NCI-H1930 (cell line): ENCODE measurements around the gene SBK2.

Experiments used
- DNase-seq, 2 experiments: peaks; one replicate each; lab custom pipeline; 2025; lab: John Stamatoyannopoulos, UW

SBK2 gene

DNA sequence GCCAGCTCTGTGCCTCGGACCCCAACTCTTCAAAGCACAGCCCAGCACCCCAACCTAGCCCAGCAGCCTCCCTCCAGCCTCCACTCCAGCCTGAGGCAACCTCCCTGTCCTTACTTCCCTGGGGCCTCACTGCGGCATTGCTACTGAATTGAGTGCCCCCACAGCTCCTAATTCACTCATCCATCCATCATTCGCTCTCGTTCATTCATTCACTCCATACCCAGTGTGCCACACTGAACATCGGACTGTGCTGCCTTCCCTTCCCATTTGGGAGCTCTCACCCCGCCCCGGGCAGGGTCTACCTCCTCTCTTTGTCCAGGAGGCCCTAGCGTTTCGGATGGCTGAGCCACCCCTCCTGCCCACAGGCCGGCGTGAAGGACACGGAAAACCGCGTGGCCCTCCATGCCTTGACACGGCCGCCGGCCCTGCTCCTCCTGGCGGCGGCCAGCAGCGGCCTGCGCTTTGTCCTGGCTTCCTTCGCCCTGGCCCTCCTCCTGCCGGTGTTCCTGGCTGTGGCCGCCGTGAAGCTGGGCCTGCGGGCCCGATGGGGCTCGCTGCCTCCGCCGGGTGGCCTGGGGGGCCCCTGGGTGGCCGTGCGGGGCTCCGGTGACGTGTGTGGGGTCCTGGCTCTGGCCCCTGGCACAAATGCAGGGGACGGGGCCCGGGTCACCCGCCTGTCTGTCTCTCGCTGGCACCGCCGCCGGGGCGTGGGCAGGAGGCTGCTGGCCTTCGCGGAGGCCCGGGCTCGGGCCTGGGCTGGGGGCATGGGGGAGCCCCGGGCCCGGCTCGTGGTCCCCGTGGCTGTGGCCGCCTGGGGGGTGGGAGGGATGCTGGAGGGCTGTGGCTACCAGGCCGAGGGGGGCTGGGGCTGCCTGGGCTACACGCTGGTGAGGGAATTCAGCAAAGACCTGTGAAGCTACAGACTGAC, 50.6 kb downstream of the SBK2 start:
- no peak for DNase-seq

DNA sequence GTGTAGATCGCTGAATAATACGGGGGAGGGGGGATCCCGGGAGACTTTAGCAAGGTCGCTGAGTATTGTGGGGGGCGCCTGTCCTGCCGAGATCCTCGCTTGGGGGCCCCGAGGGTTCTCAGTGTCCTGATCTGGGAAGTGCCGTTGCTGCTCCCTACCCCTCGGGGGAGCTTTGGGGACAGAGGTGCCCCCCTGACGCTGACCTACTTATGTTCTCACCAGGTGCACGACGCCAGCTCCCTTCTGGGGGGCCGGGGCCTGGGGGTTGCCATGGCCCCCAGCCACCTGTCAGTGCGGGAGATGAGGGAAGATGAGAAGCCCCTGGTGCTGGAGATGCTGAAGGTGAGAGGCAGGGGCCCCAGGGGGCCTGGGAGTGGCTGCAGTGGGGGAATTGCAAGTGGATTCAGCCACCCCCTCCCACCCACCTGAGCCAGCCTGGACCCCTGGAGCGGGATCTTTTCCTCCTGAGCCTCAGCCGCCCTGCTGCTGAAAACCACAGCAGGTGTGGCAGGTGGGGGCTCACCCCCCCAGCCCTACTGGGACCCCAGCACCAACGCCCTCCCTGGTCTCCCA, 51.4 kb downstream of the SBK2 start:
- no peak for DNase-seq

DNA sequence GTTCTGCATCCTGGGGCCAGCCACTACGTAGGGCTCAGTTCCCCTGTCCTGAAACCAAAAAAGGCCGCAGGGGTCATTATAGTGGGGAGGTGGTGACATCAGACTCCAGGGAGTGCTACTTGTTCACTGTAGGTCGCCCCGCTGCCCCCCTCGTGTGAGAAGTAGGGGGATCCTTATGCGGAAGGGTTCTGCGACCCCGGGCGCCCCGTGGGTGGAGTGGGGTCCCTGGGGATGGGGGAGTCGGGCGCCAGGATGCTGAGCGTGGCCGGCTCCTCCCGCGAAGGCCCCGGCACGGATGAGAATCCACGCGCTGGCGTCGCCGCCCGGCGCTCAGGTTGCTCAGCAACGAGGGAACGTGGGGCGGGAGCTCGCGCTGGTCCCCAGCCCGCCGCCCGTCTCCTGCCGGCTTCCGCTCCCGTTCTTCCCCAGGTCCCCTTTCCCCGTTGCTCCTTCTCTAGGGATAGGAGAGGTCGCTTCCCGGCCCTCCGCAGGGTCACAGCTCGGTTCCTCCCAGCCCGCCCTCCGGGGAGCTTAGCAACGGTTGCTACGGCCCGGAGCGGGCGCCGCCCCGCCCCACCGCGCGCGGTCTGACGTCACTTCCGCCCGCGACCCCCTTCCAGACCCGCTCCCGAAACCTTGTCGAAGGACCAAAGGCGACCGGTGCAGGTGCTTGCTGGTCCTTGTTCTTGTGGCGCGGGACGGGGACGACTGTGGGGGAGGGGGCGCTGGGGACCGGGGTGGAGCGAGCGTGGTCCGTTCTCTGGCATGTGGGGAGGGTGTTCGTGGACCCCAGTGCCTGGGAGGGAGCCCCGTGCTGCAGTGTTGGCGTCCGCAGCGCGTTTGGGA, 52.1 kb downstream of the SBK2 start, which contains the start of gene NAT14:
TSS of gene NAT14 (plus strand) at position 596 of the 846 bp plus-strand sequence. CDS start 521 bp downstream, outside the sequence.
- peak; percentile 70 to 74 for DNase-seq

DNA sequence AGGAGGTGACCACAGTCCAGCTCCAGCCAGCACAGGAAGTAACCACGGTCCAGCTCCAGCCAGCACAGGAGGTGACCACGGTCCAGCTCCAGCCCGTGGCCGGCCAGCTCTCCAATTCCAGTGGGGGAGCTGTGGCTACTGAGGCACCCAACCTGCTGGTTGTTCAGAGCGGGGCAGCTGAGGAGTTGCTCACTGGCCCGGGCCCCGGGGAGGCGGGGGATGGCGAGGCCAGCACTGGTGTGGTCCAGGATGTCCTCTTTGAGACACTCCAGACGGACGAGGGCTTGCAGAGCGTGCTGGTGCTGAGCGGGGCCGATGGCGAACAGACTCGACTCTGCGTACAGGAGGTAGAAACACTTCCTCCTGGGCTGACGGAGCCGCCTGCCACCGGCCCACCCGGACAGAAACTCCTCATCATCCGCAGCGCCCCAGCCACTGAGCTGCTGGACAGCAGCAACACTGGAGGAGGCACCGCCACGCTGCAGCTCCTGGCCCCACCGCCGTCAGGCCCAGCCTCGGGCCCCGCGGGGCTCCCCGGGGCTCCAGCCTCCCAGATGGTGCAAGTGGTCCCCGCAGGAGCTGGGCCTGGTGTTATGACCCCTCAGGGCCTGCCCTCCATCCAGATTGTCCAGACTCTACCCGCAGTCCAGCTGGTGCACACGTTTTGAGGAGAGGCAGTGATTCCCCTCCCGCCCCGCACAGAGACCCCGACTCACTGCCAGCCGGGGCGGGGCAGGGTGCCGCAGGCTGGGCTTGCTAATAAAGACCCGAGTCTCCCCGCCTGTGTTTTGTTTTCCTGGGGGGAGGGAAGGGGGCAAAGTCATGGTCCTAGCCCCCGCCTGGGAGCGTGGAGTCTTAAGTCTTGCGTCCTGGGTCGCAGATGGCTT, 53.0 kb downstream of the SBK2 start:
- no peak for DNase-seq

DNA sequence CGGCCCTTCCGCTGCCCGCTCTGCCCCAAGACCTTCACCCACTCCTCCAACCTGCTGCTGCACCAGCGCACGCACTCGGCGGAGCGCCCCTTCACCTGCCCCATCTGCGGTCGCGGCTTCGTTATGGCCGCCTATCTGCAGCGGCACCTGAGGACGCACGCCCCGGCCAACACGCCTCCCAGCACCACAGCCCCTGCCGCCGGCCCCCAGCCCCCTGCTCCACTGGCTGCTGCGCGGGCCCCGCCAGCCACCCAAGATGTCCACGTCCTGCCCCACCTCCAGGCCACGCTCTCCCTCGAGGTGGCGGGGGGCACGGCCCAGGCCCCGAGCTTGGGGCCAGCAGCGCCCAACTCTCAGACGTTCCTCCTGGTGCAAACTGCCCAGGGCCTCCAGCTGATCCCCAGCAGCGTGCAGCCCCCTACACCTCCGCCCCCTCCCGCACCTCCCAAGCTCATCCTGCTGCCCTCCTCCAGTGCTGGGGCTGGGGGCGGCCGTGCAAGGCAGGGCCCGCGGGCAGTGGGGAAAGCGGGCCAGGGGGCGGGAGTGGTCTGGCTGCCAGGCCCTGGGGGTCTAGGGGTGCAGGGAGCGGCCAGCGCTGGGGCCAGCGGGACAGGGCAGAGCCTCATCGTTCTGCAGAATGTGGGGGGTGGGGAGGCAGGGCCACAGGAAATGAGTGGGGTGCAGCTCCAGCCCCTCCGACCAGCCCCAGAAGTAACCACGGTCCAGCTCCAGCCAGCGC, 53.8 kb downstream of the SBK2 start:
- DNase-seq: no peak

DNA sequence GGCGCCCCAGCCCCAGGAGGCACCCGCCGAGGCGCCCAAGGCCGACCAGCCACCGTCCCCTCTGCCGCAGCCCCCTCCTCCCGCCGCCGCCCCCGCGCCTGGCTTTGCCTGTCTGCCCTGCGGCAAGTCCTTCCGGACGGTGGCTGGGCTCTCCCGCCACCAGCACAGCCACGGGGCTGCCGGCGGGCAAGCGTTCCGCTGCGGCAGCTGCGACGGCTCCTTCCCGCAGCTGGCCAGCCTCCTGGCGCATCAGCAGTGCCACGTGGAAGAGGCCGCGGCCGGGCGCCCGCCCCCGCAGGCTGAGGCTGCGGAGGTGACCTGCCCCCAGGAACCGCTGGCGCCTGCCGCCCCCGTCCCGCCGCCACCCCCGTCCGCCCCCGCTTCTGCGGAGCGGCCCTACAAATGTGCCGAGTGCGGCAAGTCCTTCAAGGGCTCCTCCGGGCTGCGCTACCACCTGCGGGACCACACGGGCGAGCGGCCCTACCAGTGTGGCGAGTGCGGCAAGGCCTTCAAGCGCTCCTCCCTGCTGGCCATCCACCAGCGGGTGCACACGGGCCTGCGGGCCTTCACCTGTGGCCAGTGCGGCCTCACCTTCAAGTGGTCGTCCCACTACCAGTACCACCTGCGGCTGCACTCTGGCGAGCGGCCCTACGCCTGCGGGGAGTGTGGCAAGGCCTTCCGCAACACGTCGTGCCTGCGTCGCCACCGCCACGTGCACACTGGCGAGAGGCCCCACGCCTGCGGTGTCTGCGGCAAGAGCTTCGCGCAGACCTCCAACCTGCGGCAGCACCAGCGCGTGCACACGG, 54.6 kb downstream of the SBK2 start:
- DNase-seq: no peak

DNA sequence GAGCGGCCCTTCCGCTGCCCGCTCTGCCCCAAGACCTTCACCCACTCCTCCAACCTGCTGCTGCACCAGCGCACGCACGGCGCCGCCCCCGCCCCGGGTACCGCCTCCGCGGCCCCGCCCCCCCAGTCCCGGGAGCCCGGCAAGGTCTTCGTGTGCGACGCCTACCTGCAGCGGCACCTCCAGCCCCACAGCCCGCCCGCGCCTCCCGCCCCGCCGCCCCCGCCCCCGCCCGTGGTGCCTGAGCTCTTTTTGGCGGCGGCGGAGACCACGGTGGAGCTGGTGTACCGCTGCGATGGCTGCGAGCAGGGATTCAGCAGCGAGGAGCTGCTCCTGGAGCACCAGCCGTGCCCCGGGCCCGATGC, 55.2 kb downstream of the SBK2 start:
- DNase-seq: no peak

DNA sequence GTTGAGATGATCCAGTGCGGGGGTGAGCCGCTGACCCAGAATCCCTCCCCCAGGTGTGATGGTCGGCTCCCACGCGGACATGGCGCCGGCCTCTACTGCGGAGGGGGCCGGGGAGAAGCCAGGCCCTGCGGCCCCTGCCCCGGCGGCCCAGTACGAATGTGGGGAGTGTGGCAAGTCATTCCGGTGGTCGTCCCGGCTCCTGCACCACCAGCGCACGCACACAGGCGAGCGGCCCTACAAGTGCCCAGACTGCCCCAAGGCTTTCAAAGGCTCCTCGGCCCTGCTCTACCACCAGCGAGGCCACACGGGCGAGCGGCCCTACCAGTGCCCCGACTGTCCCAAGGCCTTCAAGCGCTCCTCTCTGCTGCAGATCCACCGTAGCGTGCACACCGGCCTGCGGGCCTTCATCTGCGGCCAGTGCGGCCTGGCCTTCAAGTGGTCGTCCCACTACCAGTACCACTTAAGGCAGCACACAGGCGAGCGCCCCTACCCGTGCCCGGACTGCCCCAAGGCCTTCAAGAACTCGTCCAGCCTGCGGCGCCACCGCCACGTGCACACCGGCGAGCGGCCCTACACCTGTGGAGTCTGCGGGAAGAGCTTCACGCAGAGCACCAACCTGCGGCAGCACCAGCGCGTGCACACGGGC, 55.7 kb downstream of the SBK2 start:
- DNase-seq: no peak

DNA sequence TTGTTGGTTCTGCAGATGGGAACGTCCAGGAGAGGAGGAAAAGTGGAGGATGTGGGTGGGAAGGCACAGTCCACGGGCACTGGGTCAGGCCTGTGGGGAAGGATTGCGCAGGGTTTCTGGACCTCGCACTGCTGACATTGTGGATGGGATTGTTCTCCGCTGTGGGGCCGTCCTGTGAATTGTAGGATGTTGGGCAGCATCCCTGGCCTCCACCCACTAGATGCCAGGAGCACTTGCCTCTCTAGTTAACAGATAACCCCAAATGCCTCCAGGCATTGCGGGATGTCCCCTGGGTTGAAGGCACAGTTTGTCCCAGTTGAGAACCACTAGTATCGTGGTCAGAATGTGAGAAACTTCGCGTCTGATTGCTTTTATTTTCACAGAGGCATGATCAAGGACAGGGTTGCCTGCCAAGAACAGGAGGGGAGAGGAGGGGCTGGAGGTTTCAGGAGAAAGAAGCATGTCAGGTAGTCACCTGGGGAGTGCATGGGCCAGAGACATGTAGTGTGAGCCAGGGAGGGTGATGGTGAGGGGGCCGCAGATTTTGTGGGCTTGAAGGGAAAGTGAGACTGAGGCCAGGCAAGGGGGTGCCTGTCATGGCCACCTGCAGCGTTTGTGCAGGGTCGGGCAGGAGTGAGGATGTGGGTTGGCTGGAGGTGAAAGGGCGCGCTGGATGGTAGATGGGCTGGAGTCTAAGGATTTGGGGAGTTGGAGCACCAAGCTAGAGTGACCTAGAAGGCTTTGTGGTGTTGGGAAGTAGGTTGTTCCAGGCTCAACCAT, 57.3 kb downstream of the SBK2 start:
- DNase-seq: no peak

DNA sequence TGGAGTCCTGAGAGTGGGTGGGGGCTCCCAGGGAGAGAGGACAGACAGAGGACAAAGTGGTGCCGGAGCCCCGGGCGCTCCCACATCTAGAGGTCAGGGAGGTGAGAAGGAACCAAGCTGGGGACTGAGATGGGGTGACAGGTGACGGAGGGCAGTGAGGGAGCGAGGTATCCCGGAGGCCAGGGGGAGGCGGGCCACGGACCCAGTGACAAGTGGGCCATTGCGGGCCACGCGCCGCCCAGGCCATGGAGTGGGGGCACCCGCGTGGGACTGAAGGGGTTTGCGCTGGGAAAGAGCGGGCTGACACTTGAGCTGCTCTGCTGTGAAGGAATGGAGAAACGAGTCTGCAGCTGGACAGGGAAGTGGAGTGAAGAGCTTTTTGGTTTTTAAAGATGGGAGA, 57.9 kb downstream of the SBK2 start:
- no peak for DNase-seq
